CD4-positive, alpha-beta T cell treated with Interleukin-4 for 1 hour (primary cell): ENCODE results near the gene RNGTT.
A peak's percentile ranks its signal among the peaks of the same experiment; 100 is the strongest.
"Not testable (repeated sequence)": the region's sequence is repeated elsewhere in the genome, so short reads cannot be mapped to it uniquely, and the experiment has no call there.

Experiments used
- DNase-seq, 2 donors: peaks; one replicate each; pipeline ENCODE4 v3.0.0-alpha.2; 2020 to 2022

Gene RNGTT

GRCh38 chr6:88970301-88970700 is 6.9 kb upstream of the RNGTT start:
- no peak for DNase-seq

- DNase-seq, result not testable (repeated sequence)
These were observed 5.8 kb upstream of the RNGTT start for GRCh38 chr6:88969255-88969654.

GRCh38 chr6:88967891-88968290 is 4.5 kb upstream of the RNGTT start:
- DNase-seq, result no peak

- DNase-seq, result no peak
These were observed 2.3 kb upstream of the RNGTT start for GRCh38 chr6:88965691-88966090.

GRCh38 chr6:88964509-88964908 is 1.1 kb upstream of the RNGTT start:
- no peak for DNase-seq

- DNase-seq, result no peak
These were observed 4.6 kb downstream of the RNGTT start for GRCh38 chr6:88958842-88959241.

- DNase-seq, result no peak
These were observed 9.7 kb downstream of the RNGTT start for GRCh38 chr6:88953550-88954386.

- DNase-seq, result no peak
These were observed 11.2 kb downstream of the RNGTT start for GRCh38 chr6:88952065-88952704.

GRCh38 chr6:88945415-88946008 is 17.9 kb downstream of the RNGTT start:
- no peak for DNase-seq

- DNase-seq, result no peak
These were observed 29.9 kb downstream of the RNGTT start for GRCh38 chr6:88933521-88933920.

GRCh38 chr6:88932019-88932418 is 31.4 kb downstream of the RNGTT start:
- DNase-seq, result not testable (repeated sequence)

- DNase-seq, result peak in 1 of 2 donors; percentile 4
These were observed 40.5 kb downstream of the RNGTT start for GRCh38 chr6:88922775-88923548.

GRCh38 chr6:88921734-88922133 is 41.7 kb downstream of the RNGTT start:
- DNase-seq, result no peak

GRCh38 chr6:88920774-88921733 is 42.4 kb downstream of the RNGTT start:
- no peak for DNase-seq

GRCh38 chr6:88920088-88920487 is 43.3 kb downstream of the RNGTT start:
- no peak for DNase-seq

- no peak for DNase-seq
These were observed 44.4 kb downstream of the RNGTT start for GRCh38 chr6:88919032-88919431.

GRCh38 chr6:88916615-88917208 is 46.7 kb downstream of the RNGTT start:
- no peak for DNase-seq

GRCh38 chr6:88914895-88915598 is 48.4 kb downstream of the RNGTT start:
- no peak for DNase-seq

- DNase-seq, result no peak
These were observed 49.2 kb downstream of the RNGTT start for GRCh38 chr6:88914180-88914579.

GRCh38 chr6:88913471-88913870 is 49.9 kb downstream of the RNGTT start:
- no peak for DNase-seq
